ENCODE data around the gene ELMO3.
A peak's percentile ranks its signal among the peaks of the same experiment; 100 is the strongest.

Gene ELMO3

DNA sequence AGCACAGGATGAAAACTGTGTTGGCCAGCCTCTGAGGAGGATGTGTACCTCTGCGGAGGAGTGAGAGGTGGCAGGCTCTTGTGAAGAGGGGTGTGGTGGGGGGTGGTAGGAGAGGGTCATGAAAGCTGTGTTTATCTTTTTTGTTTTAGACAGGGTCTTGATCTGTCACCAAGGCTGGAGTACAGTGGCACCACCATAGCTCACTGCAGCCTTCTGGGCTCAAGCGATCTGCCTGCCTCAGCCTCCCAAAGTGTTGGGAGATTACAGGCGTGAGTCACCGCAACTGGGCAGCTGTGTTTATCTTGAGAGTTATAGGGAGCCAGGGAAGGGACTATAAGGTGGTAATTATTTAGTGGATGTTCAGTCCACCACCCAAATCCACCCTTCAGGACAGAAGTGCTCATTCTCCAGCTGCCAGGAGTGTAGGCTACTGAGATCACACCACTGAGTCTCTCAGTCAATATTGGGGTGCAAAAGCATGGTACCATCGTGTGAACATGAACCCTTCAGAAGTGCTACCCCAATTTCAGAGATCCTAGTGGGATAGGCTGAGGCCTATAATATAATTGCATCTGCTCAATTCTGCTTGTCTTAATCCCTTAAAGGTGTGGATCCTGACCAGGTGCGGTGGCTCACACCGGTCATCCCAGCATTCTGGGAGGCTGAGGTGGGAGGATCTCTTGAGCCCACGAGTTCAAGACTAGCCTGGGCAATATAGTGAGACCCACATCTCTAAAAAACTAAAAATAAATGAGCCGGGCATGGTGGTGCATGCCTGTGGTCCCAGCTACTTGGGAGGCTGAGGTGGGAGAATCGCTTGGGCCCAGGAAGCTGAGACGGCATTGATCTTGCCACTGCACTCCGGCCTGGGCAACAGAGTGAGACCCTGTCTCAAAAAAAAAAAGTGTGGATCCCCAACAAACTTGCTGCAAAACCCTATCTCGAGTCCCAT, 8.2 kb upstream of the ELMO3 start:
- H3K4me1 Mint-ChIP-seq (ENCODE audit: low read depth in 2 of 2), result peaks cover 26 to 28% of the 10 kb centered on the region in 2 donors
- H3K36me3 Mint-ChIP-seq (ENCODE audit: insufficient read depth), result peaks cover 27% of the 10 kb centered on the region
- no peaks in the 10 kb centered on the region for H3K27me3 Mint-ChIP-seq
- ATAC-seq (replicated peaks) (no peak), DNase-seq (no peak)
- no peaks in the 10 kb centered on the region for H3K9me3 Mint-ChIP-seq
- peak overlapping the region; percentile 84 to 89 for H3K4me3 Mint-ChIP-seq
- peak overlapping the region in 1 of 2 donors; percentile 94 for H3K27ac Mint-ChIP-seq

DNA sequence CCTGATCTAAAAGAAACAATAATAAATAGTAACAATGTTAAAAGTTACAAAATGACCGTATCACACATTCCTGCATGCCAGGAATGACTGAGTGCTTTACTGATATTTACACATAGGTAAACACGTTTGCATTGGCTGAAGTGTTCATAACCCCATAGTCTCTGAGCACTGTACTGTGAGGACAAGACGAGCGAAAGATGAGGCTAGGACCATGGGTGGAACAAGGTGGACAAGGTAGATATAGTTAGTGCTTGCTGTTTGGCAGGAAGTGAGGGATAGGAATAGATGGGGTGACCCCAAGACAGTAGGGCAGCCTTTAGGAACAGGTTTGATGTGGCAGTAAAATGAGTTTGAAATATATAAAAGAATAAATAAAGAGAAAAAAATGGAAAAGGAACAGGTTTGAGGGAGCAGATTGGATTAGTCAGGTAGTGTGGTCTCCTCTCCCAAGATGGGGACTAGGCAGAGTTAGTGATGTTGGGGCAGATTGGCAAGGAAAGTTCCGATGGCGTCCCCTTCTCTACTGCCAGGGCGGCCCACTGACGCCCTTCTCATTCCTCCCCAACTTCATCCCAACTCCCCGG, 7.4 kb upstream of the ELMO3 start:
- Mint-ChIP-seq H3K27ac (peak overlapping the region; percentile 89 to 94), H3K36me3 (ENCODE audit: insufficient read depth) (peaks cover 32% of the 10 kb centered on the region), H3K4me1 (ENCODE audit: low read depth in 2 of 2) (peaks cover 32 to 36% of the 10 kb centered on the region in 2 donors), H3K4me3 (peak overlapping the region; percentile 84 to 89), H3K9me3 (no peaks in the 10 kb centered on the region), H3K27me3 (no peaks in the 10 kb centered on the region)
- DNase-seq (no peak), ATAC-seq (replicated peaks) (peak; percentile 3)

DNA sequence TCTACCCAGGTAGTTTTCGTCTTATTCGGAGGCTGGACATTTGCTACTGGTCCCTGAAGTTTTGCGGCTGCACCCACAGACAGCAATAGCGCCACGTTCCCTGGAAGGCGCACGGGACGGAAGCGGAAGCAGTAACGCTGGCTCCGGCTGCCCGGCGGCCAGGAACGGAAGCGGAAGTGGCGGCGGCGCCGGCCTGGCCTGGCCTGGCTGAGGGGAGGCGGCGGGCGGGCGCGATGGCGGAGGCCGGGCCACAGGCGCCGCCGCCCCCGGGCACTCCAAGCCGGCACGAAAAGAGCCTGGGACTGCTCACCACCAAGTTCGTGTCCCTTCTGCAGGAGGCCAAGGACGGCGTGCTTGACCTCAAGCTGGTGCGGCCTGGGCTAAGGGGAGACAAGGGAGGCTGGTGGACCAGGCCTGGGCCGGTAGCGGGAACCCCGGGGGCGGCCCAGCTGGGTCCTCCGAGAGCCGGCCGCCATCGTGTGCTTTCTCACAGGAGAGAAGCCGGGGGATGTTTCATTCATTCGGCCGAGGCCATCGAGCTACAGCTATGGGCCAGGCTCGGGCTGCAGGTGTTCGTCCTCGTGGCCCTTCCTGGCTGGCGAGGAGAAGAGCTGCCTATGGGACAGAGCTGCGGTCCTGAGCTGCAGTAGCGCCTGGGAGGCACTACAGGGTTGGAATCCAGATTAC, 6.8 kb upstream of the ELMO3 start, which contains the start of gene E2F4:
Gene E2F4 (plus strand): TSS at position 161 of the 687 bp plus-strand sequence. CDS start 73 bp downstream, at position 234.
- Mint-ChIP-seq H3K4me3 (peak within 1 kb of the TSS; percentile 84 to 89), H3K9me3 (no peaks in the 10 kb centered on the region), H3K27me3 (no peaks in the 10 kb centered on the region), H3K27ac (peak within 1 kb of the TSS; percentile 89 to 94), H3K36me3 (ENCODE audit: insufficient read depth) (peaks cover 33% of the 10 kb centered on the region), H3K4me1 (ENCODE audit: low read depth in 2 of 2) (peaks cover 37 to 41% of the 10 kb centered on the region in 2 donors)
- peak; percentile 97 for ATAC-seq (replicated peaks)
- DNase-seq, result peak; percentile 83 to 85 (median 84)

DNA sequence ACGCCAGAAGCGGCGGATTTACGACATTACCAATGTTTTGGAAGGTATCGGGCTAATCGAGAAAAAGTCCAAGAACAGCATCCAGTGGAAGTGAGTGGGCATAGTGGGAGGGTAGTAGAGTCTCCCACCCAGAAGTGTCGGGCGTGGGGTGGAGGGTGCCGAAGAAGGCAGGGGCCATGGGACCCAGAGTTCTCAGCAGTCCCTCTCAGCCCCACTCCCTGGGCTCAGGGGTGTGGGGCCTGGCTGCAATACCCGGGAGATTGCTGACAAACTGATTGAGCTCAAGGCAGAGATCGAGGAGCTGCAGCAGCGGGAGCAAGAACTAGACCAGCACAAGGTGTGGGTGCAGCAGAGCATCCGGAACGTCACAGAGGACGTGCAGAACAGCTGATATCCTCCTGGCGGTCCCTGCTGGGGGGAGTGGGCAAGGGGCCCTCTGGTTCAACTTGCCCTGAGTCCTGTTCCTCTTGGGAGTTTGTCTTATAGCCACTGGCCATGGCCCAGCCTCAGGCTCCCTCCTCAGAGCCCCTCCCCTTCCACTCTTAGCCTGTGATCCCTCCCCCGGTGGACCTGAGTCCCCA, 6.1 kb upstream of the ELMO3 start:
- Mint-ChIP-seq H3K9me3 (no peaks in the 10 kb centered on the region), H3K36me3 (ENCODE audit: insufficient read depth) (peaks cover 35% of the 10 kb centered on the region), H3K27ac (peak overlapping the region; percentile 89 to 94), H3K27me3 (no peaks in the 10 kb centered on the region), H3K4me3 (peak overlapping the region; percentile 84 to 89), H3K4me1 (ENCODE audit: low read depth in 2 of 2) (peaks cover 37 to 41% of the 10 kb centered on the region in 2 donors)
- DNase-seq, result no peak
- peak; percentile 45 for ATAC-seq (replicated peaks)

DNA sequence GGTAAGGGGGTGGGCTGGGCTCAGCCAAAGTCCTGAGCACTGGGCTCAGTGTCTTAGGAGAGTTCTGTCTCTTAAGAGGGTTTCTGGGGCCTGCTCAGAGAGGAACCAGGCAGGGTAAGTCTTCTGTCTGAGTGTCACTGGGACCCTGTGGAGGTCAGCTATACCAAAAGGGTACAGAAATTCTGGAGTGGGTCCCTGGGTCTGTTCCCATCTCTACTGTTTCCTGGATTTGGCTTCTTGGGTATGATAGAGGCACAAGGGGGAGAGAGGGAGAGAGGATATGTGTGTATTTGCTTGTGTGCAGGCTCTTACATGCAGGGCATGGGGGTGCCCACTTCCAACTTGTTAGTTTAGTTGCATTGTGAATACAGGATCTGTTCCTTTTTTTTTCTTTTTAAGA, 5.4 kb upstream of the ELMO3 start:
- peaks cover 41 to 42% of the 10 kb centered on the region in 2 donors for H3K4me1 Mint-ChIP-seq (ENCODE audit: low read depth in 2 of 2)
- no peaks in the 10 kb centered on the region for H3K9me3 Mint-ChIP-seq
- peaks cover 42% of the 10 kb centered on the region for H3K36me3 Mint-ChIP-seq (ENCODE audit: insufficient read depth)
- DNase-seq (no peak), ATAC-seq (replicated peaks) (no peak)
- H3K27ac Mint-ChIP-seq, result peak overlapping the region; percentile 89 to 94
- peak overlapping the region; percentile 84 to 89 for H3K4me3 Mint-ChIP-seq
- H3K27me3 Mint-ChIP-seq, result no peaks in the 10 kb centered on the region

DNA sequence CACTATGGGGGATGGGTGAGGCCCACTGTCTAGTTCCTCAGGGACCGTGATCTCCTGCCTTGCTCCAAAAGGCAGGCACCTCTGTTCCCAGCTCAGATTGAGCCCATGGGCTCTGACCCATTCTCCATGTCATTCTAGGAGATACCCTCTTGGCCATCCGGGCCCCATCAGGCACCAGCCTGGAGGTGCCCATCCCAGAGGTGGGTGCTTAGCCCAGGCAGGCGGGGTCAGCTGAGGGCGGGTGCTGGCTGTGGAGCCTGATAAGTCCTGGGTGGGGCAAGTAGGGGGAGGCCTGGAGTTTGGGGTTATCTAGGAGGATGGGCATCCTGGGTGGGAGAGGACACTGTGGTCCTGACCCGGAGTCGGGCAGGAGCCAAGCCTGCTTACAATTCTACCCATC, 4.7 kb upstream of the ELMO3 start:
- Mint-ChIP-seq H3K36me3 (ENCODE audit: insufficient read depth) (peaks cover 43% of the 10 kb centered on the region), H3K27ac (peak overlapping the region; percentile 89 to 94), H3K27me3 (no peaks in the 10 kb centered on the region), H3K4me3 (peak overlapping the region; percentile 84 to 89), H3K4me1 (ENCODE audit: low read depth in 2 of 2) (peaks cover 41 to 42% of the 10 kb centered on the region in 2 donors), H3K9me3 (no peaks in the 10 kb centered on the region)
- no peak for DNase-seq
- ATAC-seq (replicated peaks), result no peak

DNA sequence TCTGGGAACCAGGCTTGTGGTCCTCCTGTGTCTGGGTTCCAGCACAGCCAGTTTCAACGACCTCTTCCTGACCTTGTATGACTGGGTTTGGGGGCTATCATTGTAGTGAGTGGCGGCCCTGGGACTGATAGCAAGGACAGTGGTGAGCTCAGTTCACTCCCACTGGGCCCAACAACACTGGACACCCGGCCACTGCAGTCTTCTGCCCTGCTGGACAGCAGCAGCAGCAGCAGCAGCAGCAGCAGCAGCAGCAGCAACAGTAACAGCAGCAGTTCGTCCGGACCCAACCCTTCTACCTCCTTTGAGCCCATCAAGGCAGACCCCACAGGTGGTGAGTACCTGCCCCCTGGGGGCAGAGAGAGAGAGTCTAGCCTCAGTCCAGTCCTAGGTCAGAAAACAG, 3.3 kb upstream of the ELMO3 start:
- Mint-ChIP-seq H3K27me3 (no peaks in the 10 kb centered on the region), H3K4me3 (no peak overlapping the region), H3K9me3 (no peaks in the 10 kb centered on the region), H3K36me3 (ENCODE audit: insufficient read depth) (peaks cover 47% of the 10 kb centered on the region), H3K4me1 (ENCODE audit: low read depth in 2 of 2) (peaks cover 41 to 42% of the 10 kb centered on the region in 2 donors), H3K27ac (peak overlapping the region; percentile 74 to 79)
- ATAC-seq (replicated peaks), result no peak
- no peak for DNase-seq

DNA sequence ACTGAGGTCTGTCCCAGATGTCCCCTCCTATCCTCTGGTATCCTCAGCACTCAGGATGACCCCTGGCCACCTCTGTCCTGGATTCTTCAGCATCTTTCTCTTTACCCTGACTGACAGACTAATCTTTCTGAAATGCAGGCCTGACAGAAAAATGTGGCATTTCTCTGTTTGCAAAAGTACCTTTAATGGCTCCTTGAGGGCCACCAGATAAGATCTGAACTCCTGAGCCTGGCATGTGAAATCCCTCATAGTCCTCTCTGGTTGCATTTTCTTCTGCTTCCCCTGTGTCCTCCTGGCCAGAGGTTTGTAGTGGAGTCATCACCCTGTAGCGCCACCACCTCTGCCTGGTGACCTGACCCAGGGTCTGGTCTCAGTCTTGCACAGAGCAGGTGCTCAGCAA, 2.0 kb upstream of the ELMO3 start:
- DNase-seq, result no peak
- H3K27me3 Mint-ChIP-seq, result no peaks in the 10 kb centered on the region
- no peak for ATAC-seq (replicated peaks)
- peaks cover 33 to 36% of the 10 kb centered on the region in 2 donors for H3K4me1 Mint-ChIP-seq (ENCODE audit: low read depth in 2 of 2)
- peaks cover 49% of the 10 kb centered on the region for H3K36me3 Mint-ChIP-seq (ENCODE audit: insufficient read depth)
- H3K4me3 Mint-ChIP-seq, result peak overlapping the region in 1 of 2 donors; percentile 4
- no peaks in the 10 kb centered on the region for H3K9me3 Mint-ChIP-seq
- H3K27ac Mint-ChIP-seq, result peak overlapping the region; percentile 76 to 79

DNA sequence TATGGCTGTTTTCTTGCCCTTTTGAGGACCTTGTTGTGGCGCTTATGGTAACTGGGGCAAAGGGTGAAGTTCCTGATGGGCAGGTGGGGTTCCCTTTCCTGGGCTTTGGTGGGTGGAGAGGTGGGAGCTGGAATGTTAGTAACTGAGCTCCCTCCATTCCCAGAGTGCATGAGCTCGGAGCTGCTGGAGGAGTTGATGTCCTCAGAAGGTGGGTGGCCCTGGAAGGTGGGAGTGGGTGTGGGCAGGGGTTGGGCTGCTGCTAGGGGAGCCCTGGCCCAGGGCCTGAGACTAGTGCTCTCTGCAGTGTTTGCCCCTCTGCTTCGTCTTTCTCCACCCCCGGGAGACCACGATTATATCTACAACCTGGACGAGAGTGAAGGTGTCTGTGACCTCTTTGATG, 1.2 kb upstream of the ELMO3 start:
- ATAC-seq (replicated peaks) (no peak), DNase-seq (no peak)
- Mint-ChIP-seq H3K4me1 (ENCODE audit: low read depth in 2 of 2) (peaks cover 30 to 32% of the 10 kb centered on the region in 2 donors), H3K36me3 (ENCODE audit: insufficient read depth) (peaks cover 49% of the 10 kb centered on the region), H3K4me3 (no peak overlapping the region), H3K27ac (no peak overlapping the region), H3K27me3 (no peaks in the 10 kb centered on the region), H3K9me3 (no peaks in the 10 kb centered on the region)

DNA sequence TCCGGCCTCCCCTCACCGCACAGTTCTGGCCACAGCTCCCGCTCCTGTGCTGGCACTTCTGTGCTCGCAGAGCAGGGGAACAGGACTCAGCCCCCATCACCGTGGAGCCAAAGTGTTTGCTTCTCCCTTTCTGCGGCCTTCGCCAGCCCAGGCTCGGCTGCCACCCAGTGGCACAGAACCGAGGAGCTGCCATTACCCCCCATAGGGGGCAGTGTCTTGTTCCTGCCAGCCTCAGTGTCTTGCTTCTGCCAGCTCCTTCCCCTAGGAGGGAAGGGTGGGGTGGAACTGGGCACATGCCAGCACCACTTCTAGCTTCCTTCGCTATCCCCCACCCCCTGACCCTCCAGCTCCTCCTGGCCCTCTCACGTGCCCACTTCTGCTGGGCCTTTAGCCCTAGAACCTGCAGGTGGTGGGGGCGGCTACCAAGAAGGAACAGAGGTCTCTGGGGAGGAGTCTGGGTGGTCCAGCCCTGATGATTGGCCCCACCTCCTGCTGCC, 645 bp upstream of the ELMO3 start:
- H3K4me3 Mint-ChIP-seq, result no peak overlapping the region
- peaks cover 45% of the 10 kb centered on the region for H3K36me3 Mint-ChIP-seq (ENCODE audit: insufficient read depth)
- no peak overlapping the region for H3K27ac Mint-ChIP-seq
- no peaks in the 10 kb centered on the region for H3K9me3 Mint-ChIP-seq
- no peak for DNase-seq
- peak; percentile 43 for ATAC-seq (replicated peaks)
- peaks cover 25 to 26% of the 10 kb centered on the region in 2 donors for H3K4me1 Mint-ChIP-seq (ENCODE audit: low read depth in 2 of 2)
- H3K27me3 Mint-ChIP-seq, result no peaks in the 10 kb centered on the region

DNA sequence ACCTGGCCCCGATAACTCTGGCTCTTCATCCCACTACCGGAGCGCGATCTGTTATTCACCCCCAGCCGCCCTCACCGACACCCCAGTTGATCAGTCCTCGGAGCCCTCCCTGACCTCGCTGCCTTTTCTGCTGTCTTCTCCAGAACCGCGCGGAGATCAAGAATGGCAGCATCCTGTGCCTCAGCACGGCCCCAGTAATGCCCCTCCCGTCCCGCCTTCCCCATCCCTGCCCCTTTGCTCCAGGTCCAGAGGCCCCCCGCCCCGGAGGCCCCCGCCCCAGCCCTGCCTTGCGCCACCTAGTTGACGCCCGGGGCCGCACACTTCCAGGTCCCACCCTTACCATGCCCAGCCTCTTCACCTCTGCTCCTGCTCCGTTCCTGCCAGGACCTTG, 872 bp downstream of the ELMO3 start:
- Mint-ChIP-seq H3K36me3 (ENCODE audit: insufficient read depth) (peaks cover 36% of the 10 kb centered on the region), H3K4me3 (no peak overlapping the region)

DNA sequence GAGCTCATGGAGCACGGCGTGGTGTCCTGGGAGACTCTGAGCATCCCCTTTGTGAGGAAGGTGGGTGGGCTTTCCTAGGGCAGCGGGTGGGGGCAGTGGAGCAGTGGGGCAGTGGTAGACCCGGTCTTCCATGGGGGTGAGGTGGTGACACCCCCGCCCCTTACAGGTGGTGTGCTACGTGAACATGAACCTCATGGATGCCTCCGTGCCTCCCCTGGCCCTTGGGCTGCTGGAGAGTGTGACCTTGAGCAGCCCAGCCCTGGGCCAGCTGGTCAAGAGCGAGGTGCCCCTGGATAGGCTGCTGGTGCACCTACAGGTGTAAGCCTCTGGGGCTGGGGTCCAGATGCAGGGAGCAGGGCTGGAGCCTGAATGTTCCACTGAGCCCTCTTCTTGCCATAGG, 1.6 kb downstream of the ELMO3 start:
- no peak for ATAC-seq (replicated peaks)
- H3K9me3 Mint-ChIP-seq, result no peaks in the 10 kb centered on the region
- peaks cover 33% of the 10 kb centered on the region for H3K36me3 Mint-ChIP-seq (ENCODE audit: insufficient read depth)
- peaks cover 15 to 17% of the 10 kb centered on the region in 2 donors for H3K4me1 Mint-ChIP-seq (ENCODE audit: low read depth in 2 of 2)
- no peak for DNase-seq
- H3K4me3 Mint-ChIP-seq, result no peak overlapping the region
- no peaks in the 10 kb centered on the region for H3K27me3 Mint-ChIP-seq
- H3K27ac Mint-ChIP-seq, result no peak overlapping the region

More for the DNA sequence above, 872 bp downstream of the ELMO3 start:
- DNase-seq (no peak), ATAC-seq (replicated peaks) (no peak)
- H3K4me1 Mint-ChIP-seq (ENCODE audit: low read depth in 2 of 2), result peaks cover 17% of the 10 kb centered on the region in 2 donors
- H3K27ac Mint-ChIP-seq, result no peak overlapping the region
- no peaks in the 10 kb centered on the region for H3K27me3 Mint-ChIP-seq
- no peaks in the 10 kb centered on the region for H3K9me3 Mint-ChIP-seq
